BJ (cell line): ENCODE measurements around the gene YWHAQ. TPM values are rescaled to one million over a fixed set of nuclear protein-coding genes. Genes with fewer than 3 reads are reported as not detected.
"Not testable (repeated sequence)": the region's sequence is repeated elsewhere in the genome, so short reads cannot be mapped to it uniquely, and the experiment has no call there.

ENCODE experiments used
- CTCF ChIA-PET: fragments of 350-600 bp; formaldehyde crosslinking; extraction: SDS; loops from one replicate; lab custom pipeline; 2021; ENCODE audit warnings: antibody characterized with exemption, inconsistent platforms; lab: Yijun Ruan, JAX
- POLR2A ChIA-PET: fragments of 300-600 bp; sonication (Branson Sonifier 250); formaldehyde crosslinking; extraction: SDS; loops from one replicate; lab custom pipeline; 2021; ENCODE audit warnings: antibody characterized with exemption; lab: Charles Lee
- DNase-seq: peaks from one replicate; pipeline ENCODE4 v3.0.0-alpha.2; 2011; ENCODE audit warnings: low read depth
- H3K27me3 ChIP-seq: 2 replicates; pipeline ENCODE4 v1.6.0; 2011; ENCODE audit warnings: low read length; ENCODE audit not compliant: control insufficient read depth, insufficient read depth
- H3K36me3 ChIP-seq: 2 replicates; pipeline ENCODE4 v1.5.1; 2011; ENCODE audit warnings: low read length; ENCODE audit not compliant: control insufficient read depth, insufficient read depth
- H3K4me3 ChIP-seq: 2 replicates; pipeline ENCODE4 v1.5.1; 2011; ENCODE audit warnings: low read depth, mild to moderate bottlenecking, control low read depth, low read length
- CTCF ChIP-seq: IDR thresholded peaks from 2 replicates; pipeline ENCODE4 v1.5.1; 2011; ENCODE audit warnings: low read depth, mild to moderate bottlenecking, control low read depth, inconsistent platforms, low read length, moderate library complexity; ENCODE audit not compliant: insufficient read depth
- polyA plus RNA-seq: library from polyadenylated mRNA; depleted of rRNA; stranded (reverse); fragments of >200 nt; gene quantifications from 2 replicates; pipeline ENCODE4 v1.2.3, GENCODE V29; 2011

The YWHAQ gene
- polyA plus RNA-seq, 1 experiment: 235 TPM

DNA sequence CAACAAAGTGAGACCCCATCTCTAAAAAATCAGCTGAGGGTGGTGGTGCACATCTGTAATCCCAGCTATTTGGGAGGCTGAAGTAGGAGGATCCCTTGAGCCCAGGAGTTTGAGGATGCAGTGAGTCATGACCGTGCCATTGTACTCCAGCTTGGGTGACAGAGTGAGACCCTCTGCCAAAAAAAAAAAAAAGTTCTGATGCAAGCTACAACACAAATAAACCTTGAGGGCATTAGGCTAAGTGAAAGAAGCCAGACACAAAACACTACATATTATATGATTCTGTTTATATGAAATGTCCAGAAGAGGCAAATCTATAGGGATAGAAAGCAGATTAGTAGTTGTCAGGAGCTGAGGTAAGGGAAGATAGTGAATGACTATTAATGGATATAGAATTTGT, 13.0 kb downstream of the YWHAQ start:
- Histone ChIP-seq H3K4me3 (no peak overlapping the region), H3K36me3 (no peaks in the 10 kb centered on the region; the same call in 1 of the 2 replicates), H3K27me3 (no peaks in the 10 kb centered on the region)
- POLR2A ChIA-PET: no interaction called here
- CTCF ChIA-PET: interaction anchor here (0.6 kb wide), 1 partner anchor 364 kb away, joined by 3 read pairs; no protein-coding TSS in a partner anchor
- no peak for TF ChIP-seq CTCF
- no peak for DNase-seq

- no peak overlapping the region for H3K4me3 ChIP-seq
- ChIA-PET POLR2A (no interaction called here), CTCF (no interaction called here)
- no peaks in the 10 kb centered on the region for H3K27me3 ChIP-seq
- no peak for DNase-seq
- H3K36me3 ChIP-seq: no peaks in the 10 kb centered on the region; the same call in 1 of the 2 replicates
- no peak for TF ChIP-seq CTCF
Observed at GRCh38 chr2:9617296-9617695, 13.5 kb downstream of the YWHAQ start.

GRCh38 chr2:9614562-9614961, 16.2 kb downstream of the YWHAQ start:
- POLR2A ChIA-PET: no interaction called here
- Histone ChIP-seq H3K36me3 (no peaks in the 10 kb centered on the region; the same call in 1 of the 2 replicates), H3K27me3 (no peaks in the 10 kb centered on the region), H3K4me3 (no peak overlapping the region)
- no peak for TF ChIP-seq CTCF
- DNase-seq: no peak
- CTCF ChIA-PET: interaction anchor here (1.3 kb wide), 1 partner anchor 11 kb away, joined by 3 read pairs; no protein-coding TSS in a partner anchor

GRCh38 chr2:9613291-9613690, 17.5 kb downstream of the YWHAQ start:
- no peaks in the 10 kb centered on the region for H3K27me3 ChIP-seq
- H3K36me3 ChIP-seq: no peaks in the 10 kb centered on the region; the same call in 1 of the 2 replicates
- TF ChIP-seq CTCF: no peak
- no peak overlapping the region for H3K4me3 ChIP-seq
- ChIA-PET POLR2A (no interaction called here), CTCF (no interaction called here)
- peak; percentile 62 for DNase-seq

GRCh38 chr2:9611549-9611912, 19.3 kb downstream of the YWHAQ start:
- H3K4me3 ChIP-seq, DNase-seq, POLR2A ChIA-PET, H3K27me3 ChIP-seq, CTCF ChIA-PET, H3K36me3 ChIP-seq: not testable (repeated sequence)
